Gastroesophageal sphincter (tissue), 3 donors: ENCODE data around the gene NUP62.

Source experiments
- CTCF ChIP-seq, 4 experiments: fragments of 200-600 bp in 2 of 4; fragments of 450-650 bp in 2 of 4; sonication (generic) in 1 of 4; IDR thresholded peaks; one replicate each; pipeline ENCODE4 v1.5.1; 2017 to 2019; ENCODE audit warnings: antibody characterized with exemption in 4 of 4, mild to moderate bottlenecking in 2 of 4, moderate library complexity in 2 of 4
- EP300 ChIP-seq: sonication (generic); formaldehyde crosslinking; IDR thresholded peaks from one replicate; pipeline ENCODE4 v1.6.1; 2017; ENCODE audit warnings: antibody characterized with exemption, mild to moderate bottlenecking
- POLR2AphosphoS5 ChIP-seq: sonication (generic); formaldehyde crosslinking; IDR thresholded peaks from one replicate; pipeline ENCODE4 v1.6.1; 2017; ENCODE audit warnings: antibody characterized with exemption

DNA sequence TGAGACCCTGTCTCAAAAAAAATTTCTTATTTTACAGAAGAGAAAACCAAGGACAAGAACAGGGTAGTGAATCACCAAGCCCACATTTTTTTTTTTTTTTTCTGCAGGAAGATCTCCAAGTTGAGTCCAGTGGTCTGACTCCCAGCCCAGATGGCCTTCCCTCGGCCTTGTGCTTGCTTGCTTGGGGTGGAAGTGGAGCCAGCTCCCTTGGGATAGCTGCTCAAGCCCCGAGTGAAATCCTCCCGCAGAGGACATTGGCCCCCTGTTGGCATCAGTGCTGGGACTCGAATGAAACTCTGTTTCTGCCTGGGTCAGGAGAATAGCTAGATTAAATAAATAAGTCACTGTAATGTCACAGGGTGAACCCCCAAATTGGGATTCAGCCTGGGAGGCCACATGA is 9.4 kb upstream of the NUP62 start:
- TF ChIP-seq CTCF (IDR thresholded peaks at IDR 0.05) = no peak
- TF ChIP-seq EP300 = no peak
- TF ChIP-seq POLR2AphosphoS5 = no peak
